Right ventricle myocardium inferior (tissue), 1 donor: ENCODE results near the gene AGBL4. TPM values are rescaled to one million over a fixed set of nuclear protein-coding genes. Genes with fewer than 3 reads are reported as not detected.

Source experiments
- ATAC-seq: fragments of 200-7000 bp; cut with Tn5 transposase; one replicate; pipeline ENCODE4 v1.9.1; 2020; ENCODE audit warnings: mild to moderate bottlenecking, moderate library complexity
- DNase-seq: peaks from one replicate; pipeline ENCODE4 v3.0.0; 2021; ENCODE audit errors: missing footprints
- intact Hi-C: fragments of 100-400 bp; cut with DNase I; formaldehyde crosslinking; loops from one replicate; pipeline ENCODE4 v1.11.0; 2022
- total RNA-seq: library from RNA; stranded (reverse); fragmentation: NEBNext Ultra II Directional; extraction: Animal tissue kit (Norgen Biotek cat#: 25700); gene quantifications from one replicate; pipeline ENCODE4 v1.2.1, GENCODE V29; 2021
- donor health status: DM: no; HTN: yes; CAD: no; lungs with severe emphysema.

AGBL4 gene
- total RNA-seq, 1 donor from 2014 or later, result 0.14 TPM

GRCh38 chr1:48582408-48582807 lies 1441.3 kb downstream of the AGBL4 start:
- intact Hi-C loops, result no loop called here
- ATAC-seq (no peak), DNase-seq (no peak)

DNA sequence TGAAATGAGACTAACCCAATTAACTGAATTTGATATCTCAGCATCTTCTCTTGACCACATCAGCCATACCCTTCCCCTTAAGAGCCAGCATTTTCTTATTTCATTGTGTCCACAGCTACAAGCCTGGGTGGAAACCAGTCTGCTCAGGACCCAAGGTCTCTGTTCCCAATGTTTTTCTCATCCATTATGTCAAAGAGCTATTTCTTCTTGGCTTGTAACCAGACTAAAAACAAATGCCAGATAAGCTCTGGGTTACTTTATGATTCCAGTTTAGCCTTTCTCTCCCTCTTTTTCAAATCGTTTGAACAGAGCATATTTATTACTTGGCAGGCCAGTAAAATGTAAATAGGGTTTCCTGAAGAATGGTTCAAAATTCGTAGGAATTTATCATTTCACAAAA lies 1442.5 kb downstream of the AGBL4 start:
- DNase-seq (no peak), ATAC-seq (no peak)
- intact Hi-C loops, result no loop called here

- ATAC-seq (no peak), DNase-seq (no peak)
- intact Hi-C loops, result loop anchor here (10.0 kb wide), 1 partner anchor 238 kb away; no protein-coding TSS in a partner anchor
Observed at GRCh38 chr1:48576565-48576964, 1447.2 kb downstream of the AGBL4 start.

GRCh38 chr1:48572646-48573258 lies 1451.0 kb downstream of the AGBL4 start:
- intact Hi-C loops, result loop anchor here (2.0 to 10.0 kb wide), 2 partner anchors 124 to 242 kb away; no protein-coding TSS in a partner anchor
- DNase-seq (no peak), ATAC-seq (peak; percentile 60)

- intact Hi-C loops, result loop anchor here (2.0 to 10.0 kb wide), 2 partner anchors 125 to 243 kb away; no protein-coding TSS in a partner anchor
Observed at GRCh38 chr1:48572134-48572533, 1451.6 kb downstream of the AGBL4 start.

DNA sequence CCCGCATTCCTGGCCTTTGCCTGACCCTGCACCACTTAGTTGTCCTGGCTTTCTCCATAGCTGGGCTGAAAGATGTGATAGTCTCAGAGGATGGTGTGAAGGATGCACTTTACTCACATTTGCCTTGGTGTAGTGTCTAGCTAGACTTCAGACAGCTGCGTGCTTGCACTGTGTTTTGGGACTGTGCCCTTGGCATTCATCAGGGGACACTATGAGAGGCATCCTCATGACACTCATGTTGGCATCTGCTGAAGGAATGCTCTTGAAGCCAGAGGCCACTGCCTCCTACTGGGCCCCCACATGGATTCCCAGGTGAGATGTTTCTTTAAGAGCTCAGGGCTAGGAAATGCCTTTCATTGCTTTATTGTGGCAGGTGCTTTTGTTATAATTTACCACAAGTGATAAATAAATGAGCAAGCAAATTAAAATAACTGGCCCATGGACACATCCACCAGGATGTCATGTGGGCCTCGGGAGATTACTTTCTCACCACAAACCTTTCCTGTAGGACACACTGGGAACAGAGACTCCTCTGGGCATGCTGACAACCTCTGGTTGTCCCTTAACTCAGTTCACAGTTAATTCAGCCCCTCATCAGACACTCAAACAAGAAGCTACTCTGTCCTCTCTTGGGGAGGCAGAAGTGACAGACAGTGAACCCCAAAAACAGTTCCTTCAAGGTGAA lies 1452.3 kb downstream of the AGBL4 start:
- intact Hi-C loops, result loop anchor here (10.0 kb wide), 1 partner anchor 243 kb away; no protein-coding TSS in a partner anchor
- ATAC-seq (peak; percentile 27), DNase-seq (no peak)

More at GRCh38 chr1:48572134-48572533, 1451.6 kb downstream of the AGBL4 start:
- ATAC-seq (no peak), DNase-seq (no peak)

DNA sequence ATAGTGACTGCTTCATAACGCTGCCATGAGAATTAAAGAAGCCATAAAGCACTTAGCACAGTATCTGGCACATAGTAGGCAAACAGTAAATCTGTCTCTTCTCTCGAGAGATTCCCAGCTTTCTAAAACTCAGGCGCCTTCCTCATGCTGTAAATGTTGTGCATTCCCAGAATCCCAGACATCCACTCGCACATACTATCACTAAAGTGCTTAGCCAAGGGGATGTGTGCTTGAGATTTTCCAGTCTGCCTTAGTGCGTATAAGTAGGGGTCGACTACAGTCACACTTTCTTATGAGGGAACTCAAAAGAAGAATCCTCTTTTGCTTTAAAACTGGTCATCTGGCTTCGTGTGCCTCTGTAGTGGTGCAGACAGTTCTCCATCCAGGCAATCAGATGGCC lies 1453.2 kb downstream of the AGBL4 start:
- intact Hi-C loops, result loop anchor here (10.0 kb wide), 1 partner anchor 244 kb away; no protein-coding TSS in a partner anchor
- DNase-seq (no peak), ATAC-seq (no peak)

DNA sequence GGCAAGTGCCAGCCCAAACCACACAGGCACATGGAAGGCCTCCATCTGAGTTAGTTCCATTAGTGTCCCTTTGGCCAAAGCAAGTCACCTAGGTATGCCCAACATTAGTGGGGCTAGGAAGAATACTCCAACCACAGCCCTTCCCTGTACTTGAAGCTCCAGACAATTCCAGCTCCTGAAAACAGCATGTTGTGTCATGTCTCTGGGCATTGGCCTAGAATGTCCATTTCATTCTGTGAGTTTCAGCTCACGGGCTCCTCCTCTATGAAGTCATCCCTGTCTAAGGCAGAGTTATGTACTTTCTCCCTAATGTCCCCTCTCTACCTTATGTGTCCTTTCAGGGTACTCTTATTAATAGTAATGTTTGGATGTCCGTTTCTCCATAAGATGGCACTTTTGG lies 1455.3 kb downstream of the AGBL4 start:
- intact Hi-C loops, result no loop called here
- ATAC-seq (no peak), DNase-seq (no peak)

- intact Hi-C loops, result no loop called here
- no peak for ATAC-seq
- DNase-seq, result no peak
Observed at GRCh38 chr1:48566492-48566891, 1457.3 kb downstream of the AGBL4 start.

GRCh38 chr1:48563021-48563420 lies 1460.7 kb downstream of the AGBL4 start:
- ATAC-seq (no peak), DNase-seq (no peak)
- intact Hi-C loops, result no loop called here

- intact Hi-C loops, result no loop called here
- no peak for ATAC-seq
- DNase-seq, result no peak
Observed at GRCh38 chr1:48561444-48561843, 1462.3 kb downstream of the AGBL4 start.

GRCh38 chr1:48560577-48560976 lies 1463.2 kb downstream of the AGBL4 start:
- DNase-seq, result no peak
- no peak for ATAC-seq
- intact Hi-C loops, result no loop called here

GRCh38 chr1:48560116-48560515 lies 1463.6 kb downstream of the AGBL4 start:
- intact Hi-C loops, result no loop called here
- ATAC-seq (no peak), DNase-seq (no peak)

GRCh38 chr1:48558366-48558765 lies 1465.4 kb downstream of the AGBL4 start:
- ATAC-seq, result no peak
- intact Hi-C loops, result no loop called here
- no peak for DNase-seq

DNA sequence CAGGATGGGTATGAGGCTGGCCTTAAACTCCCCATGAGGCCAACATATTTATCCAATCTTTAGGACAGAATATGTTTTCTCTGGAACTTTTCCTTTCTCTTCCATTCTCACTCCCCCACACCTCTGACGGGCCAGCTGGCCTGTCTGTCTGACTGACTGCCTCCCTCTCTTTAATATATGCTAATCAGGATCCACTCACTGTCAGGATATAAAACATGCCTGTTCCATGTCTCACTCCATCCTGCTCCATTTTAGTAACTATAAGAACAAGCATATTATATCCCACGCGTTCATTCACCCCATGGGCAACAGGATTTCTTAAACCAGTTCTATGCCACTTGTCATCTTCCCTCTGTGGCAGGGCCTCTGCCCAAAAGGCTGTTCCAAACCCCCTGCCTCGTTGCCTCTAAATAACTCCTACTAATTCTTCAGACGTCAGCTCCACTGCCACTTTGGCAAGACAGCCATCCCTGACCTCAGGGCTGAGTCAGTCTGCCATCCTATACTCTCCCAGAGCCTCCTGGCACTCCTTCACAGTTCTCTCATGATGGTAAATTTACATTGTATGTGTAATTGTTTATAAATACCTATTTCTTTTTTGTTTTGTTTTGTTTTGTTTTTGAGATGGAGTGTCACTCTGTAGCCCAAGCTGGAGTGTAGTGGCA lies 1467.4 kb downstream of the AGBL4 start:
- ATAC-seq, result no peak
- no peak for DNase-seq
- intact Hi-C loops, result no loop called here

- DNase-seq (no peak), ATAC-seq (no peak)
- intact Hi-C loops, result no loop called here
Observed at GRCh38 chr1:48555271-48555670, 1468.5 kb downstream of the AGBL4 start.

- intact Hi-C loops, result no loop called here
- DNase-seq (no peak), ATAC-seq (no peak)
Observed at GRCh38 chr1:48552903-48553606, 1470.7 kb downstream of the AGBL4 start.

GRCh38 chr1:48552420-48552819 lies 1471.3 kb downstream of the AGBL4 start:
- ATAC-seq (peak; percentile 46), DNase-seq (no peak)
- intact Hi-C loops, result no loop called here

DNA sequence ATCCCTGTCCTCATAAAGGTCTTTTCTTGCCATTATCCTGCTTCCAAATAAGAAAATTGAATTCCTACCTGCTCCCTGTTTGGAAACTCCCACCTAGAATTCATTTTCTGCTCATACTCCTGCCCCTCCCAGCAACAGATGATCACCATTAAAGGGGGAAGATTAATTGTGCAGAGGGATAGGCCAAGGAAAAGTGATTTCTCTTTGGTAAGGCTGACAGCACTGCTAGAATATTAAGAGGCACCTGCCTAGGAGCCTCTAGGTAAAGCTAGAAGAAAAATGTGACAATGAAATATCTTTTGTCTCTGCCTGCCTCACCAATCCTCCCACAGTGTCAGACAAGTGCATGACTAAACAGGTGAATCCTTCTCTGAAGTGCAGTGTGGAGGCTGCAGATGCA lies 1474.8 kb downstream of the AGBL4 start:
- DNase-seq (no peak), ATAC-seq (no peak)
- intact Hi-C loops, result no loop called here
